Metanephros (tissue), 1 donor: Measurements from ENCODE around the gene MVB12A. TPM values are rescaled to one million over a fixed set of nuclear protein-coding genes. Genes with fewer than 3 reads are reported as not detected.

ENCODE experiments used
- total RNA-seq: library from RNA; depleted of rRNA; stranded (reverse); fragments of >200 nt; gene quantifications from one replicate; pipeline ENCODE4 v1.2.3, GENCODE V29; 2014

The MVB12A gene
- 69.9 TPM for total RNA-seq

GRCh38 chr19:17419621-17420474 is at the start of gene MVB12A:
MVB12A (plus strand) TSS chr19:17420047; CDS start chr19:17420136, 89 bp downstream.

GRCh38 chr19:17376935-17377600 is 42.8 kb upstream of the MVB12A start, which contains the start of gene PLVAP:
PLVAP (minus strand) TSS chr19:17377342; CDS start chr19:17377288, 54 bp downstream.

GRCh38 chr19:17393914-17394313 is 25.9 kb upstream of the MVB12A start, which contains the start of gene CCDC194:
CCDC194 (minus strand) TSS chr19:17394196; CDS start chr19:17394158, 38 bp downstream.

GRCh38 chr19:17405250-17406045 is 14.4 kb upstream of the MVB12A start, which contains the start of gene BST2:
BST2 (minus strand) TSS chr19:17405630; CDS start chr19:17405575, 55 bp downstream.

GRCh38 chr19:17448131-17448967 is 28.5 kb downstream of the MVB12A start, which contains the start of gene TMEM221:
TMEM221 (minus strand) TSS chr19:17448668; CDS start chr19:17448462, 206 bp downstream.

GRCh38 chr19:17460372-17461230 is 40.8 kb downstream of the MVB12A start, which contains the start of gene NXNL1:
NXNL1 (minus strand) TSS chr19:17460926; CDS start chr19:17460869, 57 bp downstream.

GRCh38 chr19:17470068-17470841 is 50.4 kb downstream of the MVB12A start, which contains the start of gene SLC27A1:
SLC27A1 (plus strand) TSS chr19:17470524; CDS start chr19:17470541, 17 bp downstream.

Other genes with a start within 250 kb of the MVB12A start
- 18.3 TPM for gene USE1, start 204.7 kb upstream of the MVB12A start, total RNA-seq
- gene OCEL1, start 193.8 kb upstream of the MVB12A start, total RNA-seq: 11.0 TPM
- 53.7 TPM for gene NR2F6, start 174.1 kb upstream of the MVB12A start, total RNA-seq
- 9.8 TPM for gene USHBP1, start 155.3 kb upstream of the MVB12A start, total RNA-seq
- 60.1 TPM for gene BABAM1, start 152.6 kb upstream of the MVB12A start, total RNA-seq
- 2.6 TPM for gene ANKLE1, start 138.1 kb upstream of the MVB12A start, total RNA-seq
- 18.3 TPM for gene ABHD8, start 116.6 kb upstream of the MVB12A start, total RNA-seq
- 42.7 TPM for gene MRPL34, start 114.2 kb upstream of the MVB12A start, total RNA-seq
- gene DDA1, start 110.5 kb upstream of the MVB12A start, total RNA-seq: 19.2 TPM
- gene ANO8, start 85.2 kb upstream of the MVB12A start, total RNA-seq: 12.3 TPM
- gene GTPBP3, start 82.5 kb upstream of the MVB12A start, total RNA-seq: 36.7 TPM
- gene PLVAP, start 42.7 kb upstream of the MVB12A start, total RNA-seq: 157 TPM
- 0.41 TPM for gene CCDC194, start 25.9 kb upstream of the MVB12A start, total RNA-seq
- 64.1 TPM for gene BST2, start 14.4 kb upstream of the MVB12A start, total RNA-seq
- 1.5 TPM for gene TMEM221, start 28.6 kb downstream of the MVB12A start, total RNA-seq
- gene NXNL1, start 40.9 kb downstream of the MVB12A start, total RNA-seq: not detected
- 32.3 TPM for gene SLC27A1, start 50.5 kb downstream of the MVB12A start, total RNA-seq
- gene PGLS, start 91.6 kb downstream of the MVB12A start, total RNA-seq: 63.8 TPM
- gene COLGALT1, start 135.6 kb downstream of the MVB12A start, total RNA-seq: 49.6 TPM